Stomach (tissue), 4 donors: ENCODE measurements around the gene TRAPPC10.

Experiments used
- CTCF ChIP-seq, 7 experiments: fragments of 450-650 bp in 4 of 7; fragments of 200-600 bp in 3 of 7; sonication (generic) in 3 of 7; IDR thresholded peaks; one replicate each; pipeline ENCODE4 v1.5.1; 2016 to 2019; ENCODE audit warnings: antibody characterized with exemption in 7 of 7, control low read depth in 2 of 7, mild to moderate bottlenecking in 1 of 7
- EP300 ChIP-seq: sonication (generic); formaldehyde crosslinking; IDR thresholded peaks from one replicate; pipeline ENCODE4 v1.6.1; 2017; ENCODE audit warnings: antibody characterized with exemption
- POLR2A ChIP-seq, 4 donors: fragments of 450-650 bp; IDR thresholded peaks; one replicate each; pipeline ENCODE4 v1.6.1; 2016; ENCODE audit warnings: antibody characterized with exemption in 4 of 4, control low read depth in 2 of 4, mild to moderate bottlenecking in 1 of 4, moderate library complexity in 1 of 4
- POLR2AphosphoS5 ChIP-seq, 3 donors: sonication (generic); formaldehyde crosslinking; IDR thresholded peaks; one replicate each; pipeline ENCODE4 v1.6.1; 2016; ENCODE audit warnings: antibody characterized with exemption in 3 of 3

GRCh38 chr21:44066116-44066515, 54.0 kb downstream of the TRAPPC10 start:
- no peak for TF ChIP-seq CTCF (IDR thresholded peaks at IDR 0.05)
- TF ChIP-seq POLR2A (IDR thresholded peaks at IDR 0.05) = no peak
- no peak for TF ChIP-seq POLR2AphosphoS5 (IDR thresholded peaks at IDR 0.05)
- no peak for TF ChIP-seq EP300
